Activated T-cell treated with anti-CD3 and anti-CD28 coated beads for 24 hours (primary cell): Measurements from ENCODE around the gene LCE2B.
"Not testable (repeated sequence)": the region's sequence is repeated elsewhere in the genome, so short reads cannot be mapped to it uniquely, and the experiment has no call there.

Experiments used
- DNase-seq: peaks from one replicate; pipeline ENCODE4 v3.0.0-alpha.2; 2020; ENCODE audit warnings: low read depth

Gene LCE2B, protein sequence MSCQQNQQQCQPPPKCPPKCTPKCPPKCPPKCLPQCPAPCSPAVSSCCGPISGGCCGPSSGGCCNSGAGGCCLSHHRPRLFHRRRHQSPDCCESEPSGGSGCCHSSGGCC

DNA sequence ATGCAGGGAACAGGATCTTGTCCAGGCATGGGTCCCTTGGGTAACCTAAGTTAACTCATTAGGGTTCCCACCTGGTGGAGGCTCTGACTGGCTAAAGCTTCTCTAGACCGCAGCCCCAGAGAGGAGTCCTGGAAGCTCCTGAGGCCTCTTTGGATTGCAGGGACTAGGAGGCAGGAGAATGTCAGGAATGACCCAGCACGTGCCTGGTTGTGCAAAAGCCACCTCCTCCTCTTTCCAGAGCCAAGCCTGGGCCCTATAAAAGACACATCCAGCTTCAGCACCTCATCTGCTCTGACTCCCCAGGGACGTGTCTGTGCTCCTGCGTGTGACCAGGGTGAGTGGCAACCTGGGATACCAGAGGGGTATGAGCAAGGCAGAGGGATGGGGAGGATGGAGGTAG is at the start of gene LCE2B:
TSS of gene LCE2B (plus strand) at position 301 of the 400 bp plus-strand sequence. CDS start 721 bp downstream, outside the sequence.
- not testable (repeated sequence) for DNase-seq

DNA sequence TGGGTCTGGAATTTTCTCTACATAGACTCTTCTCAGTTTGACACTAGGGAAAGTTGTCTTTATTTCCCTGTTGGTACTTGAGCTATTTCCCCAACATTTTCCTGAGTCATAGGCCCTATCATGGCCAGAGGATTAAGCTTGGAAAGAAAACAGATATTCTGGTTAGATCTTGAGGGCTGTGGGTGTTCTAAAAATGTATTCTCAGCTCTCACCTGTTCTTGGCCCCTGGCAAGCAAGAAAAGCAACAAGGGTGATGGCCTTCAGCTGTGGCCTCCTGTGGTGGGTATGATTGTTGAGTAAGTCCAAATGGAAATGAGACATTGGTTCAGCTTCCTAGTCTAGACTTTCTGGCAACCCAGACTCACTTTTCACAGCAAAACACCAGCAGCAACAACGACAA is 45.6 kb upstream of the LCE2B start:
- DNase-seq = no peak

DNA sequence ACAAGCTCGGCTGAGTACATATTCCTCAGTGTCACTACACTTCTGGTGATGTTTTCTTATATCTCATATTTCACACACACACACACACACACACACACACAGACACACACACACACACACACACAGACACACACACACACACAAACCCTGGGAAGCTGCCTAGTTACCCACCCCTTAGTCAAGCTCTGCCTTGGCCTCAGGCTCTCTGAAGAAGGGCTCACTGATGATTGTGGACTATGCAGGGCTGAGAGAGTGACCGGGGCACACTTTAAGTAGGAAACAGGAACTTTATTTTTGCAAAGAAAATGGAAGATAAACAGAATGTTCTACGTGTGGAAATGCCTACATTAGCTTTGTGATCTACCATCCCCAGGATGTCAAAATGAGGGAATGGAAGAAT is 42.0 kb upstream of the LCE2B start:
- no peak for DNase-seq

DNA sequence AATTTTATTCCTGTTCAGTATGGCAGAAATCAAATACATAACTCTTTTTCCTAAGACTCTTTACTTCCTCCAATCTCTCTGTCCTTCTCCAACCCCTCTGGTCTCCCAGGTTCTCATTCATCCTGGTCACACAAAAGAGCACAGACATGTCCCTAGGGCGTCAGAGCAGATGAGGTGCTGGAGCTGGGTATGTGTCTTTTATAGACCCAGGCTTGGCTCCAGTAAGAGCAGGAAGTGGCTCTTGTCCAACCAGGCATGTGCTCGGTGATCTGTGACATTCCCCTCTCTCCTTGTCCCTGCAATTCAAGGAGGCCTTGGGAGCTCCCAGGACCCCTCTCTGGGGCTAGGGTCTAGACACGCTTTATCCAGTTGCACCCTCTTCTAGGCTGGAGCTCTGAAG is 40.8 kb upstream of the LCE2B start:
- no peak for DNase-seq

DNA sequence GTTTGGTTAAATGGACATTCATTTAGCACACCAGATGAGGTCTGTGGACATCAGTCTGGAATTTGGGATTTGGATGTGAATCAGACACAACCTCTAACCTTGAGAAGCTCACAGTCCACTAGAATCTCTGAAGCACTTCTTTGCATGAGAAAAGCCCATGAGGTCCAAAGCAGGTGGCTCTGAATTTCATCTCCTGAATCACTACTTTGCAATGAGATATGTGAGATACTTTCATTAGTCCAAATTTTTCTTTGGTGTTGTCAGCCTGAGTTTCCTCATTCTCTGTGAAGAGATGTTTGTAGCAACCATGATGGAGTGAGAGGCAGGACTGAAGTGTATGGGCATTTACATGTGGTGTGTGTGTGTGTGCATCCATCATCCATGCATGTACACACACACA is 39.3 kb upstream of the LCE2B start:
- no peak for DNase-seq

DNA sequence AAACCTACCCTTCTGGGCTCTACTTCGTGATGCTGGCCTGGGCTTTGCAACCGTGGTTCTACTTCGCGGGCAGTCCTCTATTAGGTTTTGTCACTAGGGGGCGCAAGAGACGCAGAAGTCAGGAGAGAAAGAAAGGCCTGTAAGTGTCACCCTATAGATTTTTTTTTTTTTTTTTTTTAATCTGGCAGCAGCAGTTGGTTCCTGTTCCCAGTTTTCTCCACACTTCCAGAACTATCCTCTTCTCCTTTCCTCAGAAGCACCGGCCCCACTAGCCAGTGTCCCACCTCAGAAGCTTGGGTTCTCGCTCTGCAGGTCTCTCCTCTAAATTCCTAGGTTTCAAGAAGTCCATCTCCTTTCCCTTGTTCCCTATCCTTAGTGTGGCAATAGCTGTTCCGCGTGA is 31.8 kb upstream of the LCE2B start:
- peak; percentile 39 for DNase-seq

DNA sequence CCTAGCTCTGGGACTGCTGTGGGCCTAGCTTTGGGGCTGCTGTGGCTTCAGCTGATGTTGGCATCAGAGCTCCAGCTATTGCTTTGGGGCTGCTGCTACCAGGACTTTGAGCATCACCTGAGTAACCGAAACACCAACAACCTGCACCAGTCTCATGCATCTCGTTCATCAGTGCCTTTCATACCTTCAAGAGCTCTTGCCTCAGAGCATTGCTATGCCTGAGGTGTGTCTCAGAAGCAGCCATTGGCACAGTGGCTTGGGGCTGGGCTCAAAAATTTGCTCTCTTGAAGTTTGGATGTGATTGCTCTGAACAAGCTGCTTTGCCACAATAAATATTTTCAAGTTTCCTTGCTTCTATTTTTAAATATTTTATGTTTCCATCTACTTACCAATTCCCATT is 29.5 kb upstream of the LCE2B start:
- DNase-seq = no peak

DNA sequence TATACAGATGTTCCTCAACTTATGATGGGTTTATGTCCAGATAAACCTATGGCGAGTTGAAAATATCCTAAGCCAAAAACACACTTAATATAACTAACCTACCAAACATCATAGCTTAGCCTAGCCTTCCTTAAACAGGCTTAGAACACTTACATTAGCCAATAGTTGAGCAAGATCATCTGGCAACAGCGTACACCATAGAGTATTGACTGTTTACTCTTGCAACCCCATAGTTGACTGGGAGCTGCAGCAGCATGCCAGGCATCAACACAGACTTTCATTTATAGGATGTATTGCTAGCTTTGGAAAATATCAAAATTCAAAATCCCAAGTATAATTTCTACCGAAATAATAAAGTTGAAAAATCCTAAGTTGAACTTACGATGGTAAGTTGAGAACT is 28.2 kb upstream of the LCE2B start:
- no peak for DNase-seq

DNA sequence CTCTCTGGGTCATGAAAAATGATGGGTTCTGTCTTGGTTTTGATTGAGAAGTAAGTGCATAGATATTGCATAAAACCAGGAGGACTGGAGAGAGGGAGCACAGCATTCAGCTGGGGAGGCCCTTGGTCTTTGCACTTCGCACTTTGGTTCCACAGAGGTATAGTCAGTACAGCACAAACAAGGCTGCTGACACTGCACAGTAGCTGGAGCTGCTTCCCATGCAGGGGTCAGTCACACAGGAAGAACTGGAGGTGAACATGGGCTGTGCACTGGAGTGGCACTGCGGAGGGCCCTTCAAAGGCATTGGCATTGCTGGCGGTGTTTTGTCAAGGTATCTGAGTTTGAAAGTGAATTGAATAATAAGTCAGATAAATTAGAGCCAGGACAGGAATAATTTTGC is 27.3 kb upstream of the LCE2B start:
- no peak for DNase-seq

DNA sequence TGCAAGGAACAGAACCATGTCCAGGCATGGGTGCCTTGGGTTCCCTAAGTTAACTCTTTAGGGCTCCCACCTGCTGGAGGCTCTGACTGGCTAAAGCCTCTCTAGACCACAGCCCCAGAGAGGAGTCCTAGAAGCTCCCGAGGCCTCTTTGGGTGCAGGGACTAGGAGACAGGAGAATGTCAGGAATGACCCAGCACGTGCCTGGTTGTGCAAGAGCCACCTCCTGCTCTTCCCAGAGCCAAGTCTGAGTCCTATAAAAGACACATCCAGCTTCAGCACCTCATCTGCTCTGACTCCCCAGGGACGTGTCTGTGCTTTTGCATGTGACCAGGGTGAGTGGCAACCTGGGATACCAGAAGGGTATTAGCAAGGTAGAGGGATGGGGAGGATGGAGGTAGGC is 22.8 kb upstream of the LCE2B start, which contains the start of gene LCE2D:
TSS of gene LCE2D (plus strand) at position 283 of the 400 bp plus-strand sequence. CDS start 726 bp downstream, outside the sequence.
- DNase-seq = no peak

DNA sequence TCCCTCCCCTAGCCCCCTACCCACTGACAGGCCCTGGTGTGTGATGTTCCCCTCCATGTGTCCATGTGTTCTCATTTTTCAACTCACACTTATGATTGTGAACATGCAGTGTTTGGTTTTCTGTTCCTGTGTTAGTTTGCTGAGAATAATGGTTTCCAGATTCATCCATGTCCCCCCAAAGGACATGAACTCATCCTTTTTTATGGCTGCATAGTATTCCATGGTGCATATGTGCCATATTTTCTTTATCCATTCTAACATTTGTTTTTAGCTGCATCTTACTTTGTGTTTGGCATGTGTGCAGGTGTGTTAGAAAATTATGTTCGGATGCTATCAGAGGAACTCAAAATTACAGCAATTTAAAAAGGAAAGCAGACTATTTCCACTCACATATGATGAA is 19.8 kb upstream of the LCE2B start:
- DNase-seq = not testable (repeated sequence)

DNA sequence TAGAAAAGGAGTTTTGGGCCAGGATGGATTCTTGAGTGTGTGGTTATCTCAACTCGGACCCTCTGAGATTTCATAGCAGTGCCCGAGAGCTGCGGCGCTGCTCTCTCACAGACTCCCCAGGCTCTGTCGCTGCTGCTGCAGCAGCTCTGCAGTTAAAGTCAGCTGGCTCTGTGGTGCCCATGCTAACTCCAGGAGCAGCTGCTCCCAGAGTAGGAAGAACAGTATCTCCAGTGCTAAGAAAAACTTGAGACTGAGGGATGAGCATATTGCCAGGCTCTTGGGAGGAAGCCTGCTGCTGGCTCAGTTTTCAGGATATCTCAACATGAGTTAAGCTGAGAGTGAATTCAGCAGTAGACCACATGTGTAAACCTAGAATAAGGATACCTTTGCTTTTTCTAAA is 18.3 kb upstream of the LCE2B start:
- no peak for DNase-seq

DNA sequence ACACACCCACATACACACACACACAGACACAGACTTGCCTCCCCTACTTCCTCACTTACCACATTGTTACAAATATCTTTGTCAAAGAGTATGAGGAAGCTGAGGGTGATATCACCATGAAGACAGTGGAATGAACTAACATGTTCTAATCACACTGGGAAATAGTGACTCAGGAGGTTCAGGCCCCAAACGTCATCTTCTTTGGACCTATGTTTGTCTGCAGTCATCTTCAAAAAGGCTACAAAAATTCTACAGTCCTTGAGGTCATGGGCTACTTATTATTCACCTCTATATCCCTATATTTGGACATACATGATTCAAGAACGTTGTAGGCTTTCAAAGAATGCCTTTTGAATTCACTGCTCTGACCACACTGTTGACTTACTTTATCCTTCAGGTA is 12.9 kb upstream of the LCE2B start:
- no peak for DNase-seq

DNA sequence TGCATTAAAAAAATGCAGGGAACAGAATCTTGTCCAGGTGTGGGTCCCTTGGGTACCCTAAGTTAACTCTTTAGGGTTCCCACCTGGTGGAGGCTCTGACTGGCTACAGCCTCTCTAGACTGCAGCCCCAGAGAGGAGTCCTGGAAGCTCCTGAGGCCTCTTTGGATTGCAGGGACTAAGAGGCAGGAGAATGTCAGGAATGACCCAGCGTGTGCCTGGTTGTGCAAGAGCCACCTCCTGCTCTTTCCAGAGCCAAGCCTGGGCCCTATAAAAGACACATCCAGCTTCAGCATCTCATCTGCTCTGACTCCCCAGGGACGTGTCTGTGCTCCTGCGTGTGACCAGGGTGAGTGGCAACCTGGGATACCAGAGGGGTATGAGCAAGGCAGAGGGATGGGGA is 10.9 kb upstream of the LCE2B start, which contains the start of gene LCE2C:
TSS of gene LCE2C (plus strand) at position 297 of the 400 bp plus-strand sequence. CDS start 737 bp downstream, outside the sequence.
- DNase-seq = not testable (repeated sequence)

DNA sequence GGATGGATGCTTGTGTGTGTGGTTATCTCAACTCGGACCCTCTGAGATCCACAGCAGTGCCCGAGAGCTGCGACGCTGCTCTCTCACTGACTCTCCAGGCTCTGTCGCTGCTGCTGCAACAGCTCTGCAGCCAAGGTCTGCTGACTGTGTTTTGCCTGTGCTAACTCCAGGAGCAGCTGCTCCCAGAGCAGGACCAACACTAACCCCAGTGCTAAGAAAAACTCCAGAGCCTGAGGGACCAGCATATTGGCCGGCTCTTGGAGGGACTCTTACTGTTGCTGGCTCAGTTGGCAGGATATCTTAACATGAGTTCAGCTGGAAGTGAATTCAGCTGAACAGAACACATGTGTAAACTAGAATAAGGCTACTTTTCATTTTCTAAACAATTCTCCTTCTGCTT is 6.5 kb upstream of the LCE2B start:
- DNase-seq = no peak

DNA sequence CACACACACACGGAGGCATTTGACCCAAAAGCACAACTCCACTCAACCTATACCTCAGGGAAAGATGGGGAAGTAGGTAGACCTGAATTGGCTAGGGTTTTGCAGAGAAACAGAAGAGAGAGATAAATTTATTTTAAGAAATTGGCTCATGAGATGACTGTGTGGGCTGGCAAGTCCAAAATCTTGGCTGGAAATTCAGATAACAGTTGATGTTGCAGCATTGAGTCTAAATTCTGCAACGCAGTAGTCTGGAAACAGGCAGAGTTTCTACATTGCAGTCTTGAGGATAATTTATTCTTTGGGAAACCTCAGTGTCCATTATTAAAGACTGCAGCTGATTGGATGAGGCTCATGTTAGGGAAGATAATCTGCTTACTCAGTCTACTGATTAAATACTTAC is 4.3 kb upstream of the LCE2B start:
- no peak for DNase-seq

DNA sequence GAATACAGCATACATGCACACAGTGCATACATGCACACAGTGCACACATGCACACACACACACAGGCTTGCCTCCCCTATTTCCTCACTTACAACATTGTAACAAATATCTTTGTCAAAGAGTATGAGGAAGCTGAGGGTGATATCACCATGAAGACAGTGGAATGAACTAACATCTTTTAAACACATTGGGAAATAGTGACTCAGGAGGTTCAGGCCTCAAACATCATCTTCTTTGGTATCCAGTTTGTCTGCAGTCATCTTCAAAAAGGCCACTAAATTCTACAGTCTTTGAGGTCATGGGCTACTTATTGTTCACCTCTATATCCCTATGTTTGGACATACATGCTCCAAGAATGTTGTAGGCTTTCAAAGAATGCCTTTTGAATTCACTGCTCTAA is 2.1 kb upstream of the LCE2B start:
- no peak for DNase-seq

DNA sequence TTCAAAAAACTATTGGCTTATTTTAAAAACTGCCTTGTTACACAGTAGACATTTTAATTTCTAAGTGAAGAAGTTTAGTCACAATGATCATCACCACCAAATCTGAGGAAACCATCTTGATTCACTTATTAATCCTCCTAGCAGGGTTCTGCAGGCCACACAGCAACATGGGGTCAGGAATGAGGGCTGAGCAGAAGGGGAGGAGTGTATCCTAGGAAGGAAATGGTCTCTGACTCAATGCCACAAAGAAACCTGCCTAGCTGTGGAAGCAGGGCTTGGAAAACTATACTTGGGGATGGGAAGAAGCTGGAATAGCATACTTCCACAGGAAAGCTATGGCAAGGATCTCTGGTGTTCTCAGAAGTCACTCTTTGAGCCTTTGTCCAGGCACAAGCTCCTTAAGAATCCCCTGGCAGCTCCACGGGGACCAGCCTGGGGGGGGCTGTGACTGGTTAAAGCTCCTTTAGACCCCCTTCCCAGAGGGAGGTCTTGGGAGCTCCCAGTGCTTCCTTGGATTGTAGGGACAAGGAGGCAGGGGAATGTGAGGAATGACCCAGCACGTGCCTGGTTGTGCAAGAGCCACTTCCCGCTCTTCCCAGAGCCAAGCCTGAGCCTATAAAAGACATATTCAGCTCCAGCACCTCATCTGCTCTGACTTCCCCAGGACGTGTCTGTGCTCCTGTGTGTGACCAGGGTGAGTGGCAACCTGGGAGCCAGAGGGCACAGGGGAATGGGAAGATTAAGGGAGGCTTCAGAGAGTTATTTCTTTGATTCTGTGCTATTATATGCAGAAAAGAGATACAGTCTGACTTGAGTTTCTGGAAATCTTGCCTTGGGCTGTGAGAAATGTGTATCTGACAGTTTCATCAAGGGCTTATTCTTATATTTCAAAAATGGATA is 12.0 kb downstream of the LCE2B start, which contains the start of gene LCE2A:
TSS of gene LCE2A (plus strand) at position 645 of the 900 bp plus-strand sequence. CDS start 557 bp downstream, outside the sequence.
- DNase-seq = no peak

DNA sequence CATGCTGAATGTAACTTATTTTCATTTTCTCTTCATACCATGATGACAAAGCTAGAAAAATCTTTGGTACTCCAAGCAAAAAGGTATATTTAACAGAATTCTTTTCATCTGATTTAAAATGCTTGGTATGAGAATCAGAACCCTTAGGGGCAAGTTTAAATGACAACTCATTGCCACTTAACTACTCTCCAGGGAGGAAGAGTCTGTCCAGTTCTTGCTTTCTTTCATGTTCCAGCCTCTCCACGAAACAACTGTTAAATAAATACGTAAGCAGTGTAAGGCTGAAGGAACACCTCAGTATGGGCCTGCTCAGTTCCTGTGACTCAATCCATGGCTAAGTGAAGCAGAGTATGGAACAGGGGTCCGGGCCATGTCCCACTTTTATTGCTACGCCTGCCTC is 13.8 kb downstream of the LCE2B start:
- DNase-seq = no peak

DNA sequence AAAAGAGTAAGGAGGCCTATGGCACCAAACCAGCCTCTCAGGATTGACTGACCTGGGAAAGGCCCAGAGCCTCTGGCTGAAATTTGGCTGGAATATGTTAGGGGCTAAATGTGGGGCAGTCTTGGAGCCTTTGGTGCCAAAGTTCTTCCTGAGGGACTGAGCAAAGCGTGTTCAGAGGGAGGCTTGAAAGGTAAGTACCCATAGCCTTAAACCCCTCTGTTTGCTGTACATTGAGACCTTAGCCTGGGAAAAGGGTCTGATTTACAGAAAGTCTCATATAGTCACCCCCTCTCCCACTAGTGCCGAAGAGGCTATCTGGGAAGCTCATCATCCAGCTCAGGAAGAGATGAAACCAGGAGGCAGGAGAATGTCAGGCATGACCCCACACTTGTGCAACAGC is 21.9 kb downstream of the LCE2B start, which contains the start of gene LCE4A:
TSS of gene LCE4A (plus strand) at position 301 of the 400 bp plus-strand sequence. CDS start 916 bp downstream, outside the sequence.
- DNase-seq = no peak

DNA sequence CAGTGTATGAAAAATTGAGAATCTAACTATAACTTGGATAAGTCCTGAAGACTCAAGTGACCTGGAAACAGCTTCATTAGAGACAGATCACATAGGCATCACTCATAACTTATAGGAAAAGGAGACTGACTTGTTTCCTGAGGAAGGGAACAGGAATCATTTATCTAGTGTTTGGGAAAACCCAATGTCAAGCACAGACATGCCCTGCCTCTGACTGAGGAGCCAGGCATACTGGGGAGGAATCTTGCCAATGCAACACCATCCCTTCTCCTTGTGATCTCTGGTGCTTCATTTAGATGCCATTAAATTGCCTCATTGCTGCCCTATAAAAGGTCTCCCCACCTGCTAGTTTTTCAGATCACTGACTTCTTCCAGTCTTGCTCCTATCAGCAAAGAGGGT is 32.3 kb downstream of the LCE2B start:
- DNase-seq = no peak

DNA sequence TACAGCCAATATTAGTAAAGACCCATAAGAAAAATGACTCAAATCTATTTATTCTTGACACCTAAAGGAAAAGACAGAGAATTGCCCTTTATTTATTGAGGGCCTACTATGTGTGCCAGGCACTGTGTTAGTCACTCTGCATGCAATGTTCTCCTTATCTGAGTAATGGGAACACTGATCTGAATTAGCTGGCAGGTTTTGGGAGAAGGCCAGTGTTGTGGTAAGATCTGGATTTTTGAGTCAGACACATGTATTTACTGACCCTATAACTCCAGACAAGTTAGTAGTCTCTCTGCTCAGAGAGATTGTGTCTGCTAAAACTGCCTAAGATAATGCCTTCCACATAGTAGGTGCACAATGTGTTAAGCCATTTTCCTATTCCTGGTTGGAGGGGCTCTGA is 39.3 kb downstream of the LCE2B start:
- no peak for DNase-seq

DNA sequence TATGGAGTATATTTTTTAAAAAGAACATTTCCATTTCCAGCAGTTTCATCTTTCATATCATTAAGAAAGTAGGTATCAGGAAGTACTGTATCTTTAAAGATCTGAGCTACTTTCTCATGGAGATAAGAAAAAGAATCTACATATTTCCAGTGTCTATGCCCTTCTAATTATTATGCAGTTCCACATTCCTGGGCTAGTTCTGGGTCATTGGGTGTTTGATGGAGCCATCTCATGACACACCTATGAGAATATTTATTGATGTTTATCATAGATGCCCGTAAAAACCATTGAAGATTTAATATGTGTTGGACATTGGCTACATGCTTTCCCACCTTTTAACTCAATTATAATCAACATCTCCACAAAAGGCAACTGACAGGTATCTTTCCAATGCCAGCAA is 43.1 kb downstream of the LCE2B start:
- no peak for DNase-seq
